Fibroblast of mammary gland (primary cell): ENCODE data around the gene RPS28.
"Not testable (repeated sequence)": the region's sequence is repeated elsewhere in the genome, so short reads cannot be mapped to it uniquely, and the experiment has no call there.

Experiments
- DNase-seq: peaks from one replicate; pipeline ENCODE4 v3.0.0-alpha.2; 2010; ENCODE audit warnings: low read depth
- H3K4me3 ChIP-seq: 2 replicates; pipeline ENCODE4 v1.5.1; 2011; ENCODE audit warnings: low read depth, mild to moderate bottlenecking, low read length, moderate library complexity; ENCODE audit not compliant: control insufficient read depth
- CTCF ChIP-seq: conservative IDR thresholded peaks from 2 replicates; pipeline ENCODE4 v1.5.1; 2011; ENCODE audit warnings: low read depth, low read length, inconsistent platforms; ENCODE audit not compliant: control insufficient read depth, insufficient read depth

The RPS28 gene

GRCh38 chr19:8337728-8338127, 16.4 kb downstream of the RPS28 start:
- no peak overlapping the region for H3K4me3 ChIP-seq
- DNase-seq = no peak
- TF ChIP-seq CTCF = no peak

- no peak for DNase-seq
- no peak overlapping the region for H3K4me3 ChIP-seq
- TF ChIP-seq CTCF = no peak
These were observed 17.5 kb downstream of the RPS28 start for GRCh38 chr19:8338835-8339234.

- TF ChIP-seq CTCF = no peak
- DNase-seq = no peak
These were observed 19.2 kb downstream of the RPS28 start for GRCh38 chr19:8340341-8341096.

GRCh38 chr19:8341504-8341903, 20.2 kb downstream of the RPS28 start:
- H3K4me3 ChIP-seq, DNase-seq: not testable (repeated sequence)

More at GRCh38 chr19:8340341-8341096, 19.2 kb downstream of the RPS28 start:
- no peak overlapping the region for H3K4me3 ChIP-seq

GRCh38 chr19:8342316-8342683, 21.0 kb downstream of the RPS28 start:
- no peak for DNase-seq
- TF ChIP-seq CTCF = no peak
- no peak overlapping the region for H3K4me3 ChIP-seq

- H3K4me3 ChIP-seq = peak within 1 kb of the TSS; percentile 37
- TF ChIP-seq CTCF = no peak
- peak; percentile 95 for DNase-seq
These were observed 21.6 kb downstream of the RPS28 start, which contains the start of gene KANK3 for GRCh38 chr19:8342684-8343482. KANK3 (minus strand) TSS chr19:8343262; CDS start chr19:8337828, 5,434 bp downstream.

GRCh38 chr19:8343483-8343844, 22.2 kb downstream of the RPS28 start:
- TF ChIP-seq CTCF = no peak
- peak overlapping the region; percentile 21 for H3K4me3 ChIP-seq
- no peak for DNase-seq

GRCh38 chr19:8349629-8350372, 28.5 kb downstream of the RPS28 start:
- not testable (repeated sequence) for H3K4me3 ChIP-seq, DNase-seq
